ENCODE measurements around the gene PRR18. TPM values are rescaled to one million over a fixed set of nuclear protein-coding genes. Genes with fewer than 3 reads are reported as not detected.

PRR18 gene
- total RNA-seq, 1 experiment from 2014 or later = not detected

DNA sequence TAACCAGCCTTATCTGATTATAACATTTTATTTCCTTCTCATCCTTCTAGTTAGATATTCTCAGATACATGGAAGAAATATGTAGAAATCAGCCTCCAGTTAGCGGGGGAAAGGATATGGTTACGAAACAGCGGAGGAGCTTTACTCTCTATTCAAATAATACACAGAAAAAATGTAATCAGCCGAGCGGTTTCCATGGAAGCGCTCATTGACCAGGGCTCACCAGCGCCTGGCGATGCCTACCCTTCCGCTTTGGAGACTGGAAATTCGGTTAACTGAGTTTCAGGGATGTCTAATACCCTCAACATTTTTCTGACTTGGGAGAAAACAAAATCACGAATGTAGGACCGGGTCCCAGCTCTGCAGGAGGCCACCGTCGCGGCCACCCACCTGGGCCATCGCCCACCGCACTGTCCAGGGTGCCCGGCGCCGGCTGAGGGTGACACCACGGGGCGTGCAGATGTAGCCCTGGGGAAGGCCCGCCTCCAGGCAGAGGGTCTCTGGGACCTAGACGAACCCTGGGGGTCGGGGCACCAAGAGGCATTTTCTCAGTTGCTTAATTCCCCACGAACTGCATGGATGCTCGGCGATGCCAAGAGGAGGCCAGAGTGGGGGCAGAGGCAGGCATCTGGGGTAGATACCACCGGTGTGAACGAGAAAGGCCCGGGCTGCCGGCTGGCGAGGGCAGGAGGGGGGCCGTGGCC, 1.7 kb downstream of the PRR18 start:
- no peak overlapping the region for H3K4me3 ChIP-seq
- intact Hi-C loops (cut with micrococcal nuclease; ENCODE audit: unreplicated experiment) = no loop called here
- H3K4me1 ChIP-seq (replicated peaks; ENCODE audit: insufficient read depth) = no peaks in the 10 kb centered on the region
- DNase-seq = no peak
- H3F3A ChIP-seq (ENCODE audit: insufficient read depth, low read depth) = no peaks in the 10 kb centered on the region
- H3K27me3 ChIP-seq (ENCODE audit: insufficient read depth, low read depth) = peaks cover 12% of the 10 kb centered on the region
- no peaks in the 10 kb centered on the region for H3K9me3 ChIP-seq (ENCODE audit: insufficient read depth, low read depth)
- POLR2A ChIA-PET (ENCODE audit: unreplicated experiment) = no interaction called here
- H4K20me1 ChIP-seq (ENCODE audit: insufficient read depth) = no peaks in the 10 kb centered on the region
- CTCF ChIA-PET = no interaction called here
- no peaks in the 10 kb centered on the region for H3K79me2 ChIP-seq (ENCODE audit: low read depth)
- TF ChIP-seq EZH2 (IDR thresholded peaks at IDR 0.05; ENCODE audit: low read depth) = no peak
- TF ChIP-seq, protein P1, sequence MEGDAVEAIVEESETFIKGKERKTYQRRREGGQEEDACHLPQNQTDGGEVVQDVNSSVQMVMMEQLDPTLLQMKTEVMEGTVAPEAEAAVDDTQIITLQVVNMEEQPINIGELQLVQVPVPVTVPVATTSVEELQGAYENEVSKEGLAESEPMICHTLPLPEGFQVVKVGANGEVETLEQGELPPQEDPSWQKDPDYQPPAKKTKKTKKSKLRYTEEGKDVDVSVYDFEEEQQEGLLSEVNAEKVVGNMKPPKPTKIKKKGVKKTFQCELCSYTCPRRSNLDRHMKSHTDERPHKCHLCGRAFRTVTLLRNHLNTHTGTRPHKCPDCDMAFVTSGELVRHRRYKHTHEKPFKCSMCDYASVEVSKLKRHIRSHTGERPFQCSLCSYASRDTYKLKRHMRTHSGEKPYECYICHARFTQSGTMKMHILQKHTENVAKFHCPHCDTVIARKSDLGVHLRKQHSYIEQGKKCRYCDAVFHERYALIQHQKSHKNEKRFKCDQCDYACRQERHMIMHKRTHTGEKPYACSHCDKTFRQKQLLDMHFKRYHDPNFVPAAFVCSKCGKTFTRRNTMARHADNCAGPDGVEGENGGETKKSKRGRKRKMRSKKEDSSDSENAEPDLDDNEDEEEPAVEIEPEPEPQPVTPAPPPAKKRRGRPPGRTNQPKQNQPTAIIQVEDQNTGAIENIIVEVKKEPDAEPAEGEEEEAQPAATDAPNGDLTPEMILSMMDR (conservative IDR thresholded peaks at IDR 0.05) = no peak
- no peak overlapping the region for H3K27ac ChIP-seq
- no peaks in the 10 kb centered on the region for H3K9me2 ChIP-seq (ENCODE audit: insufficient read depth)
- H2AFZ ChIP-seq = no peak overlapping the region
- no peak overlapping the region for H3K4me2 ChIP-seq
- no peaks in the 10 kb centered on the region for H3K36me3 ChIP-seq (ENCODE audit: low read depth)
- BruUV-seq (replicated peaks) = no TSS peak

DNA sequence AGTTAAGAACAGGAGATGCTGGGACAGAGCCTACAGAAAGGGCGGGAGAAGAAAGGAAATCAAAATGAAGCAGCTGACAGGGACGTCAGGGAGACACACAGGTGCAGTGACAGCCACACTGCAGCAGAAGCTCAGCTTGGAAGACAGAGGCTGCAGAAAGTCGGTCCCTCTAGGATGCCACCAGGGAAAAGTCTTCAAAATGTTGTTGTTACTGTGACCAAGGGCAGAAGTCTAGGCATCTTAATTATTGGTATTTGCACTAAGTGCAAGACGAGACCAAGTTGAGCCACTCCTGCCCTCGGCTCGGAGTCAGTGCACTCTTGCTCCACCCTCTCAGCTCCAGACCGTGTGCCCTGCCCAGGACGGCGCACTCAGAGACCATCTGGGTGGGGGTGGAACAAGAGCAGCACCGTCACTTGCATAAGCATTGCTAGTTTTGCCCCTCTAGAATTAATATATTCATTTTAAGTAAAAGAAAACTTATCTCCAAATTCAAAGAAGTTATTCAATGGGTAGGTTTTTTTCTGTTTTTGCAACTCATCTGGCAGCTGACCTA, 2.6 kb downstream of the PRR18 start:
- BruUV-seq (replicated peaks) = no TSS peak
- Histone ChIP-seq H3K4me1 (replicated peaks; ENCODE audit: insufficient read depth) (no peaks in the 10 kb centered on the region), H2AFZ (no peak overlapping the region), H3F3A (ENCODE audit: insufficient read depth, low read depth) (no peaks in the 10 kb centered on the region), H3K36me3 (ENCODE audit: low read depth) (no peaks in the 10 kb centered on the region), H3K9me2 (ENCODE audit: insufficient read depth) (no peaks in the 10 kb centered on the region), H3K9me3 (ENCODE audit: insufficient read depth, low read depth) (no peaks in the 10 kb centered on the region), H3K4me3 (no peak overlapping the region), H3K4me2 (no peak overlapping the region), H3K27ac (no peak overlapping the region), H3K79me2 (ENCODE audit: low read depth) (no peaks in the 10 kb centered on the region), H4K20me1 (ENCODE audit: insufficient read depth) (no peaks in the 10 kb centered on the region), H3K27me3 (ENCODE audit: insufficient read depth, low read depth) (peaks cover 12% of the 10 kb centered on the region)
- POLR2A ChIA-PET (ENCODE audit: unreplicated experiment) = no interaction called here
- CTCF ChIA-PET = no interaction called here
- no peak for TF ChIP-seq EZH2 (IDR thresholded peaks at IDR 0.05; ENCODE audit: low read depth)
- TF ChIP-seq, protein P1 (conservative IDR thresholded peaks at IDR 0.05) = no peak
- DNase-seq = no peak
- intact Hi-C loops (cut with micrococcal nuclease; ENCODE audit: unreplicated experiment) = no loop called here

DNA sequence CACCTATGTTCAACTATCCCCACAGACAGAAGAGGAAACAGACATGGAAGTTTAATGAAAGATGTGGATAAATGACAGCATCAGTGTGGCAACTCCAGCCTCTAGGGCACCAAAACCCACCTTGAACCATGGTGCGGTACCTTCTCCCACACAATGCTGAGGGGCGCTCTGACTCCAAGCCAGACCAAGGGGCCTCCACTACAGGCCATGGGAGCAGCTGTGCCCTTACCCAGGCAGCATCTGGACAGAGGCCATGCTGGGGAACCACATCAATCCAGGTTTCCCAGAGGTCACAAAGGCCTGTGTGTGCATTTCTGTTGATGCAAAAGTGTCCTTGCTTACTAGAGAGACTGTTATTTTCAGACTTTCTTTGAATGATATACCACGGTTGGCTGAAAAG, 4.1 kb downstream of the PRR18 start:
- Histone ChIP-seq H2AFZ (no peak overlapping the region), H3K36me3 (ENCODE audit: low read depth) (no peaks in the 10 kb centered on the region), H3K9me3 (ENCODE audit: insufficient read depth, low read depth) (no peaks in the 10 kb centered on the region), H3K4me2 (no peak overlapping the region), H3K27ac (no peak overlapping the region), H3F3A (ENCODE audit: insufficient read depth, low read depth) (no peaks in the 10 kb centered on the region), H3K4me3 (no peak overlapping the region), H3K79me2 (ENCODE audit: low read depth) (no peaks in the 10 kb centered on the region), H3K4me1 (replicated peaks; ENCODE audit: insufficient read depth) (no peaks in the 10 kb centered on the region), H3K27me3 (ENCODE audit: insufficient read depth, low read depth) (peaks cover 13% of the 10 kb centered on the region), H3K9me2 (ENCODE audit: insufficient read depth) (no peaks in the 10 kb centered on the region), H4K20me1 (ENCODE audit: insufficient read depth) (no peaks in the 10 kb centered on the region)
- BruUV-seq (replicated peaks) = no TSS peak
- ChIA-PET CTCF (no interaction called here), POLR2A (ENCODE audit: unreplicated experiment) (no interaction called here)
- TF ChIP-seq, protein P1 (conservative IDR thresholded peaks at IDR 0.05) = no peak
- TF ChIP-seq EZH2 (IDR thresholded peaks at IDR 0.05; ENCODE audit: low read depth) = no peak
- intact Hi-C loops (cut with micrococcal nuclease; ENCODE audit: unreplicated experiment) = no loop called here
- no peak for DNase-seq

All from PC-9 (cell line).